Left ventricle myocardium inferior (tissue), 1 donor: ENCODE data around the gene KDM2B. TPM values are rescaled to one million over a fixed set of nuclear protein-coding genes. Genes with fewer than 3 reads are reported as not detected.

Source experiments
- DNase-seq: peaks from one replicate; pipeline ENCODE4 v3.0.0-alpha.2; 2020
- H3K27ac ChIP-seq: fragments of 200-600 bp; replicated peaks from 2 replicates; pipeline ENCODE4 v1.8.0; 2021
- H3K27me3 ChIP-seq: fragments of 200-600 bp; 2 replicates; pipeline ENCODE4 v1.8.0; 2021; ENCODE audit warnings: low read depth
- H3K36me3 ChIP-seq: fragments of 200-600 bp; 2 replicates; pipeline ENCODE4 v1.8.0; 2021
- H3K4me1 ChIP-seq: fragments of 200-600 bp; 2 replicates; pipeline ENCODE4 v1.8.0; 2021
- H3K4me3 ChIP-seq: fragments of 200-600 bp; 2 replicates; pipeline ENCODE4 v1.8.0; 2021; ENCODE audit warnings: mild to moderate bottlenecking, moderate library complexity
- H3K9me3 ChIP-seq: fragments of 200-600 bp; replicated peaks from 2 replicates; pipeline ENCODE4 v1.8.0; 2021
- CTCF ChIP-seq: fragments of 200-600 bp; IDR thresholded peaks from 2 replicates; pipeline ENCODE4 v1.8.0; 2021; ENCODE audit warnings: antibody characterized with exemption, mild to moderate bottlenecking, borderline replicate concordance
- intact Hi-C: fragments of 100-400 bp; cut with micrococcal nuclease; formaldehyde crosslinking; loops from one replicate; pipeline ENCODE4 v1.11.0; 2022
- total RNA-seq: library from RNA; stranded (reverse); fragmentation: NEBNext Ultra II Directional; extraction: Animal tissue kit (Norgen Biotek cat#: 25700); gene quantifications from one replicate; pipeline ENCODE4 v1.2.1, GENCODE V29; 2021
- donor health status: DM: no; HTN: yes; CAD: no; lungs with severe emphysema.

KDM2B gene
- total RNA-seq, 1 donor from 2014 or later: 13.0 TPM

- Histone ChIP-seq H3K27ac (peak overlapping the region; percentile 100), H3K9me3 (no peaks in the 10 kb centered on the region), H3K4me3 (peak overlapping the region; percentile 89), H3K4me1 (peaks cover 76% of the 10 kb centered on the region), H3K36me3 (peaks cover 3% of the 10 kb centered on the region), H3K27me3 (no peaks in the 10 kb centered on the region)
- intact Hi-C loops: loop anchor here (5.0 kb wide), 1 partner anchor 33 kb away; no protein-coding TSS in a partner anchor
- no peak for TF ChIP-seq CTCF
- DNase-seq: no peak
These were observed 45.4 kb downstream of the KDM2B start for GRCh38 chr12:121535150-121536053.

DNA sequence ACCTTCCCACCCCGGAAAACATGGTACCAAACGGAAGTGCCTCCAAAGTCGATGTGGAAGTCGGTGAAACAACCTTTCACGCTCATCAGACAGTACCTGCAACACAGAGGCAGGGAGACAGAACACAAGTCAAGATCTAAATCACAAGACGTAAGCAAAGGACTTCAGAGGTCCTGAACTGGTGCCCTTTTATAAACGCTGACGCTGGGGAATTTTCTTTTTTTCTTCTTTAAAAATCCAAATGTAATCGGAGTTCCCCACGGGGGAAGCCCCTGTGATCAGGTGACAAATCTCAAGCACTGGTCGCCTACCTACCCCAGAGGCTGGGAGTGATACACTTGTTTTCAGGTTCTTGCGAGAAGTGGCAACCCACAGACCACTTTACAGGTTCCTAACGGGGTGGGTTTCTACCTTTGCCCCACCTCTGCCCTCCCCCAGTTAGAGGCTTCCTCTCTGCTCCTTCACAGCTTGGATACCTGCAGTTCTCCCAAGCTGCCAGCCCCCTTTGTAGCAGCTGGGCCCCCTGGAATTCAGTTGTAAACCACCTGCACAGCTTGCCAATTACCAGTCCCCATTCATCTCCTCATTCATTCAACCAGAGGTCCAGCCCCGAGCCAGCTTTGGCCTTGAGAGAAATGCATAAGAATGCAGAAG, 46.2 kb downstream of the KDM2B start:
- DNase-seq: no peak
- Histone ChIP-seq H3K36me3 (peaks cover 3% of the 10 kb centered on the region), H3K27ac (peak overlapping the region; percentile 100), H3K9me3 (no peaks in the 10 kb centered on the region), H3K27me3 (no peaks in the 10 kb centered on the region), H3K4me3 (no peak overlapping the region), H3K4me1 (peaks cover 84% of the 10 kb centered on the region)
- intact Hi-C loops: loop anchor here (5.0 kb wide), 1 partner anchor 32 kb away; no protein-coding TSS in a partner anchor
- no peak for TF ChIP-seq CTCF

- Histone ChIP-seq H3K4me3 (no peak overlapping the region), H3K36me3 (peaks cover 3% of the 10 kb centered on the region), H3K27me3 (no peaks in the 10 kb centered on the region), H3K9me3 (no peaks in the 10 kb centered on the region), H3K27ac (peak overlapping the region; percentile 100), H3K4me1 (peaks cover 80% of the 10 kb centered on the region)
- intact Hi-C loops: no loop called here
- TF ChIP-seq CTCF: no peak
- no peak for DNase-seq
These were observed 47.3 kb downstream of the KDM2B start for GRCh38 chr12:121533394-121534090.

- no peak for DNase-seq
- H3K36me3 ChIP-seq: peaks cover 5% of the 10 kb centered on the region
- H3K27ac ChIP-seq: peak overlapping the region; percentile 100
- intact Hi-C loops: no loop called here
- no peaks in the 10 kb centered on the region for H3K9me3 ChIP-seq
- H3K27me3 ChIP-seq: no peaks in the 10 kb centered on the region
- TF ChIP-seq CTCF: no peak
- peaks cover 73% of the 10 kb centered on the region for H3K4me1 ChIP-seq
- H3K4me3 ChIP-seq: peak overlapping the region; percentile 9
These were observed 48.1 kb downstream of the KDM2B start for GRCh38 chr12:121532503-121533393.

DNA sequence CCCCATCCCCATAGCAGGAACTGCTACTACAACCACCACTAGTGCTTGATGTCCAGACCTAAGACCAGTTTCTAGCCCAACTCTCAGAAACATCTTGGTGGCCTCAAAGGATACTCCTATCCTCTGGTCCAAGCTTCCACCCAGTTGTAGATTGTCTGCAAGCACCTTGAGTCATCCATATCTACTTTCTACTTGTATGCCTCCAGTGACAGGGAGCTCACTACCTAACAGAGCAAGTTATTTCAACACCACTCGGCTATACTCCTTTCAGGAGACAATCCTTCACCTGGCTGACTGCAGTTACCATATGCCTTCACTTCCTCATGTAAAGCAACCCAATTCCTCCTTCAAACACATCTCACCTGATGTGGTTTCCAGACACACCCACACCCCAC, 49.5 kb downstream of the KDM2B start:
- Histone ChIP-seq H3K4me1 (peaks cover 60% of the 10 kb centered on the region), H3K9me3 (no peaks in the 10 kb centered on the region), H3K27me3 (no peaks in the 10 kb centered on the region), H3K27ac (peak overlapping the region; percentile 100), H3K36me3 (peaks cover 9% of the 10 kb centered on the region), H3K4me3 (no peak overlapping the region)
- no peak for DNase-seq
- intact Hi-C loops: no loop called here
- no peak for TF ChIP-seq CTCF
